Mucosa of descending colon (tissue), 3 donors: ENCODE results near the gene ADAM15. TPM values are rescaled to one million over a fixed set of nuclear protein-coding genes. Genes with fewer than 3 reads are reported as not detected.
A peak's percentile ranks its signal among the peaks of the same experiment; 100 is the strongest.

Experiments used
- ATAC-seq: fragments of 200-7000 bp; cut with Tn5 transposase; one replicate; pipeline ENCODE4 v1.9.1; 2020; ENCODE audit warnings: mild to moderate bottlenecking, moderate library complexity
- DNase-seq, 3 donors: peaks; one replicate each; pipeline ENCODE4 v3.0.0-alpha.2; 2020
- H3K36me3 ChIP-seq: fragments of 200-600 bp; one replicate; pipeline ENCODE4 v1.8.0; 2021; ENCODE audit warnings: low read depth, mild to moderate bottlenecking
- H3K4me1 ChIP-seq: fragments of 200-600 bp; one replicate; pipeline ENCODE4 v1.8.0; 2021; ENCODE audit warnings: low read depth, mild to moderate bottlenecking
- H3K4me3 ChIP-seq: fragments of 200-600 bp; one replicate; pipeline ENCODE4 v1.8.0; 2021; ENCODE audit warnings: mild to moderate bottlenecking
- H3K9me3 ChIP-seq: fragments of 200-600 bp; one replicate; pipeline ENCODE4 v1.8.0; 2021; ENCODE audit warnings: mild to moderate bottlenecking
- CTCF ChIP-seq: fragments of 200-600 bp; IDR thresholded peaks from one replicate; pipeline ENCODE4 v1.8.0; 2022; ENCODE audit warnings: antibody characterized with exemption, mild to moderate bottlenecking
- intact Hi-C, 2 donors: fragments of 100-400 bp; cut with DNase I in 1 of 2; cut with micrococcal nuclease in 1 of 2; formaldehyde crosslinking; loops; one replicate each; pipeline versions ENCODE4 v1.11.0 to v1.11.1; 2022; cut with DNase I, micrococcal nuclease
- total RNA-seq, 3 donors: library from RNA; stranded (reverse); fragmentation: NEBNext Ultra II Directional in 2 of 3; extraction: Animal tissue kit (Norgen Biotek cat#: 25700) in 2 of 3; gene quantifications; one replicate each; pipeline versions ENCODE4 v1.2.1 to v1.2.4, GENCODE V29; 2021 to 2023
- donor health status: DM: no; HTN: no; CAD: no; lungs with moderate emphysema.
- donor health status: DM: no; HTN: no; CAD: no.
- donor health status: DM: no; HTN: yes; CAD: no.

The ADAM15 gene
- total RNA-seq, 3 donors from 2014 or later = 71.8 to 148 (median 79.7) TPM

GRCh38 chr1:155011004-155011416 lies 40.1 kb upstream of the ADAM15 start:
- Histone ChIP-seq H3K36me3 (no peaks in the 10 kb centered on the region), H3K4me1 (peaks cover 71% of the 10 kb centered on the region), H3K9me3 (no peaks in the 10 kb centered on the region), H3K4me3 (no peak overlapping the region)
- no peak for TF ChIP-seq CTCF
- ATAC-seq (no peak), DNase-seq (no peak)
- intact Hi-C loops = loop anchor here in 1 of 2 donors (10.0 kb wide), 1 partner anchor 46 kb away; the partner anchor contains the start of gene PYGO2

- H3K36me3 ChIP-seq = no peaks in the 10 kb centered on the region
- H3K4me1 ChIP-seq = peaks cover 68% of the 10 kb centered on the region
- DNase-seq (peak in 1 of 3 donors; percentile 66), ATAC-seq (no peak)
- H3K4me3 ChIP-seq = no peak overlapping the region
- no peaks in the 10 kb centered on the region for H3K9me3 ChIP-seq
- intact Hi-C loops = loop anchor here in 1 of 2 donors (10.0 kb wide), 1 partner anchor 47 kb away; the partner anchor contains the start of gene PYGO2
- no peak for TF ChIP-seq CTCF
Observed at GRCh38 chr1:155011437-155012025, 39.6 kb upstream of the ADAM15 start.

GRCh38 chr1:155012026-155012546 lies 39.0 kb upstream of the ADAM15 start:
- intact Hi-C loops = loop anchor here in 1 of 2 donors (10.0 kb wide), 1 partner anchor 47 kb away; the partner anchor contains the start of gene PYGO2
- ATAC-seq (peak; percentile 44), DNase-seq (peak; percentile 84 to 89 (median 86))
- no peak for TF ChIP-seq CTCF
- Histone ChIP-seq H3K36me3 (no peaks in the 10 kb centered on the region), H3K9me3 (no peaks in the 10 kb centered on the region), H3K4me1 (peaks cover 68% of the 10 kb centered on the region), H3K4me3 (no peak overlapping the region)

GRCh38 chr1:155012776-155013602 lies 38.1 kb upstream of the ADAM15 start:
- H3K36me3 ChIP-seq = no peaks in the 10 kb centered on the region
- no peak for DNase-seq
- TF ChIP-seq CTCF = no peak

GRCh38 chr1:155013632-155014031 lies 37.5 kb upstream of the ADAM15 start:
- no peak for TF ChIP-seq CTCF
- no peaks in the 10 kb centered on the region for H3K9me3 ChIP-seq
- DNase-seq (peak in 2 of 3 donors; percentile 63 to 69), ATAC-seq (no peak)
- intact Hi-C loops = loop anchor here in 1 of 2 donors (10.0 kb wide), 1 partner anchor 49 kb away; the partner anchor contains the start of gene PYGO2
- no peak overlapping the region for H3K4me3 ChIP-seq
- H3K4me1 ChIP-seq = peaks cover 64% of the 10 kb centered on the region
- no peaks in the 10 kb centered on the region for H3K36me3 ChIP-seq

More at GRCh38 chr1:155012776-155013602, 38.1 kb upstream of the ADAM15 start:
- no peak overlapping the region for H3K4me3 ChIP-seq
- H3K4me1 ChIP-seq = peaks cover 68% of the 10 kb centered on the region
- intact Hi-C loops = loop anchor here in 1 of 2 donors (10.0 kb wide), 1 partner anchor 48 kb away; the partner anchor contains the start of gene PYGO2
- no peaks in the 10 kb centered on the region for H3K9me3 ChIP-seq
- no peak for ATAC-seq
